Subcutaneous abdominal adipose tissue (tissue), 5 donors: ENCODE results near the gene CFAP157.

Experiments used
- H3K27ac ChIP-seq: one replicate; pipeline ENCODE4 v1.7.0; 2013; ENCODE audit warnings: low read depth, mild to moderate bottlenecking, inconsistent platforms, low read length, moderate library complexity
- H3K27me3 ChIP-seq, 5 donors: one replicate each; pipeline ENCODE4 v1.7.0; 2013; ENCODE audit warnings: low read length in 5 of 5, inconsistent platforms in 1 of 5; ENCODE audit not compliant: control insufficient read depth in 5 of 5, insufficient read depth in 4 of 5
- H3K36me3 ChIP-seq, 5 donors: one replicate each; pipeline ENCODE4 v1.7.0; 2013; ENCODE audit warnings: low read length in 5 of 5; ENCODE audit not compliant: control insufficient read depth in 5 of 5, insufficient read depth in 5 of 5
- H3K4me1 ChIP-seq, 5 donors: one replicate each; pipeline ENCODE4 v1.7.0; 2013; ENCODE audit warnings: low read length in 5 of 5, mild to moderate bottlenecking in 3 of 5, moderate library complexity in 1 of 5; ENCODE audit not compliant: control insufficient read depth in 5 of 5, insufficient read depth in 5 of 5
- H3K4me3 ChIP-seq, 5 donors: one replicate each; pipeline ENCODE4 v1.7.0; 2013; ENCODE audit warnings: low read length in 5 of 5, low read depth in 1 of 5
- H3K9ac ChIP-seq, 5 donors: one replicate each; pipeline ENCODE4 v1.7.0; 2013; ENCODE audit warnings: low read length in 5 of 5, mild to moderate bottlenecking in 4 of 5, moderate library complexity in 3 of 5
- H3K9me3 ChIP-seq, 5 donors: one replicate each; pipeline ENCODE4 v1.7.0; 2013; ENCODE audit warnings: low read length in 5 of 5; ENCODE audit not compliant: control insufficient read depth in 5 of 5
- donor health status: healthy.
- donor health status: healthy.
- donor health status: healthy.
- donor health status: healthy.
- donor health status: healthy.

Gene CFAP157

GRCh38 chr9:127744398-127745110 lies 37.8 kb downstream of the CFAP157 start:
- no peaks in the 10 kb centered on the region for H3K27me3 ChIP-seq
- H3K27ac ChIP-seq, result no peak overlapping the region
- no peak overlapping the region for H3K4me3 ChIP-seq
- no peak overlapping the region for H3K9ac ChIP-seq
- peaks cover 0 to 76% (median 62%) of the 10 kb centered on the region in 5 donors for H3K36me3 ChIP-seq
- no peaks in the 10 kb centered on the region for H3K9me3 ChIP-seq
- peaks cover 6 to 32% (median 19%) of the 10 kb centered on the region in 5 donors for H3K4me1 ChIP-seq

- Histone ChIP-seq H3K27ac (no peak overlapping the region), H3K9me3 (no peaks in the 10 kb centered on the region), H3K9ac (no peak overlapping the region), H3K4me3 (no peak overlapping the region), H3K4me1 (peaks cover 0 to 9% (median 6%) of the 10 kb centered on the region in 5 donors), H3K27me3 (no peaks in the 10 kb centered on the region), H3K36me3 (peaks cover 0 to 80% (median 70%) of the 10 kb centered on the region in 5 donors)
Observed at GRCh38 chr9:127746959-127747569, 40.3 kb downstream of the CFAP157 start.

- Histone ChIP-seq H3K27me3 (peaks cover 2 to 9% (median 7%) of the 10 kb centered on the region in 5 donors), H3K4me1 (peaks cover 0 to 25% (median 0%) of the 10 kb centered on the region in 5 donors), H3K27ac (no peak overlapping the region), H3K9me3 (no peaks in the 10 kb centered on the region), H3K9ac (no peak overlapping the region), H3K36me3 (peaks cover 0 to 78% (median 65%) of the 10 kb centered on the region in 5 donors), H3K4me3 (no peak overlapping the region)
Observed at GRCh38 chr9:127749090-127749787, 42.5 kb downstream of the CFAP157 start.

DNA sequence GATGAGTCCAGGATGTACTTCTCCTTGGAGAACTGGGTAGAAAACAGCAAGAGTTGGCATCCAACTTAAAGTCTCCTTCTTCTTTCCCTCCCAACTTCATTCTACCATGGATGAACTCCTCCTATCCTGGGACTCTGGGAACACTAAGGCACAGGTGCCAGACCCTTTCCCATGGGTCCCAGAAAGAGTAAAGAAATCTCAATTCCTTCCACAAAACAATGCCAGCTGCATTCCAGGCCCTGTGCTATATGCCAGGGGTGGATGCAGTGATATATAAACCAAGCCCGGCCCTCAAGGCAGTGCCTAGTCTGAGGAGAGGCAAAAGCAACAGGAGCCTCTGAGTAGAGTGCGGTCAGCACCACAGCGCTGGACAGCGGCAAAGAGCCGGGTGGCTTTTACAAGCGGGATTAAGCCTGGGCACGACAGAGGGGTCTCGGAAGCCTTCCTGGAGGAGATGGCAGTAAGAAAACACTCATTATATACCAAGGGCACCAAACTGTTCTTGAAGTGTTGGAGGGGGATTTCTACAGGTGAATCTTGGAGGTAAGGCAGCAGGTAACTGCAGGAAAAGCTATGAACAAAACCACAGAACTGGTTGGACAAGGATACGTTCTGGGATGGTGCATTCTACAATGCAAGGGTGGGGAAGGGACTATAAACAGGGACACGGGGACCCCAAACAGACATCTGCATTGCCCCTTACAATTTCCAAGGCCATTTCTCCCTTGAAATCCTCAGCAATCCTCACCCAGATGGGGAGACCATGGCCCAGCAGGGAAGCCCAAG lies 44.7 kb downstream of the CFAP157 start:
- H3K36me3 ChIP-seq, result peaks cover 0 to 62% (median 48%) of the 10 kb centered on the region in 5 donors
- no peak overlapping the region for H3K4me3 ChIP-seq
- H3K9ac ChIP-seq, result no peak overlapping the region
- peaks cover 0 to 41% (median 0%) of the 10 kb centered on the region in 5 donors for H3K4me1 ChIP-seq
- no peak overlapping the region for H3K27ac ChIP-seq
- H3K9me3 ChIP-seq, result no peaks in the 10 kb centered on the region
- peaks cover 5 to 17% (median 14%) of the 10 kb centered on the region in 5 donors for H3K27me3 ChIP-seq

- peaks cover 5 to 17% (median 14%) of the 10 kb centered on the region in 5 donors for H3K27me3 ChIP-seq
- no peak overlapping the region for H3K4me3 ChIP-seq
- peaks cover 0 to 46% (median 34%) of the 10 kb centered on the region in 5 donors for H3K36me3 ChIP-seq
- no peak overlapping the region for H3K27ac ChIP-seq
- H3K9me3 ChIP-seq, result no peaks in the 10 kb centered on the region
- H3K4me1 ChIP-seq, result peaks cover 0 to 43% (median 0%) of the 10 kb centered on the region in 5 donors
- no peak overlapping the region for H3K9ac ChIP-seq
Observed at GRCh38 chr9:127753148-127753547, 46.4 kb downstream of the CFAP157 start.

- peaks cover 0 to 41% (median 32%) of the 10 kb centered on the region in 5 donors for H3K36me3 ChIP-seq
- no peaks in the 10 kb centered on the region for H3K9me3 ChIP-seq
- H3K4me1 ChIP-seq, result peaks cover 0 to 47% (median 0%) of the 10 kb centered on the region in 5 donors
- H3K9ac ChIP-seq, result peak overlapping the region in 1 of 5 donors; percentile 30
- no peak overlapping the region for H3K27ac ChIP-seq
- peaks cover 5 to 17% (median 14%) of the 10 kb centered on the region in 5 donors for H3K27me3 ChIP-seq
- no peak overlapping the region for H3K4me3 ChIP-seq
Observed at GRCh38 chr9:127753622-127754021, 46.8 kb downstream of the CFAP157 start.

DNA sequence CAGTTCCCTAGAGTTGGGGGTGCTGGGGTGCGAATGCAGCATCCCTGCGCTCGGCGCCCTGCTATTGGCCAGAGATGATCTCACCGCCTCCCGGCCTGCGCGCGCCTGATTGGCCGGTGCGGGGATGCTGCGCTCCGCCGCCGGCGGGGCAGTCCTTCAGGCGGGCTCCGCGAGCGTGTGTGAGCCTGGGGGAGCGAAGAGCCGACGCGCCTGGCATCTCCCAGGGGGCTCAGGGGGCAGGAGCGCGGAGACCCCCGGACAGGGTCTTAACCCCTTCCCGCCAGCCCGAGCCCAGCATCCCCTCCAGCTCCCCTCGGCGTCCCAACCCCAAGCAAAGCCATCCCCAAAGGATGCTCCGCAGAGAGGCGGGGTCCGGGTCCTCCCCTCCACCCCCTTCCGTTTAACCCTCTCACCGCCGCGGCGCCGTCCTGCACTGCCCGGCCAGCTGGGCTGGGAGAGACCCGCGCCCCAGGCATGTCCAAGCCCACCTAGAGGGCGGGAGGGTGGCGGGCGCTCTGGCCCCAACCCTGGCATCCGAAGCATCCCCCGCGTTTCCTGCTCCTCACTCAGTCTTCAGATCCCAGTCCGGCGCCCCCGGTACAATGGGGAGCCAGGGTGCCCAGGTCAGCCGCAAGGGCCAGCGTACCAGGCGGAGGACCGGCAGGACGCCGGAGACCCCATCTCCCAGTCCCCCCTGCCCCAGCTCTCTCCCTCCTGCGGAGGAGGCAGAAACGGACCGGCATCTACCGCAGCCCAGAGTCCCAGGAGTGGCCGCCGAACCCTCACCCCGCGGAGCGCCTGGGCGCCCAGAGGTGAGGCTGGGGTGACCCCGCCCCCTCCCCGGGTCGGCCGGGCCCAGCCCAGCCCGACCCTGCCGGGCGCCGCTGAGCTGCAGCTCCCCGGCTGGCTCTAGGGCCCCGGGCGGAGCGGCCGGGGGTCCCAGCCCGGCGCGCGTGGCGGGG lies 47.6 kb downstream of the CFAP157 start:
- Histone ChIP-seq H3K36me3 (peaks cover 0 to 37% (median 25%) of the 10 kb centered on the region in 5 donors), H3K9me3 (no peaks in the 10 kb centered on the region), H3K4me1 (peaks cover 0 to 53% (median 0%) of the 10 kb centered on the region in 5 donors), H3K27ac (no peak overlapping the region), H3K27me3 (peaks cover 5 to 17% (median 14%) of the 10 kb centered on the region in 5 donors), H3K9ac (peak overlapping the region in 1 of 5 donors; percentile 30), H3K4me3 (no peak overlapping the region)

- H3K9me3 ChIP-seq, result no peaks in the 10 kb centered on the region
- peaks cover 0 to 29% (median 17%) of the 10 kb centered on the region in 5 donors for H3K36me3 ChIP-seq
- H3K4me1 ChIP-seq, result peaks cover 0 to 60% (median 0%) of the 10 kb centered on the region in 5 donors
- no peak overlapping the region for H3K27ac ChIP-seq
- no peak overlapping the region for H3K9ac ChIP-seq
- H3K4me3 ChIP-seq, result peak overlapping the region in 1 of 5 donors; percentile 22
- H3K27me3 ChIP-seq, result peaks cover 5 to 17% (median 14%) of the 10 kb centered on the region in 5 donors
Observed at GRCh38 chr9:127755061-127756060, 48.6 kb downstream of the CFAP157 start.
